BLaER1 (cell line): ENCODE results near the gene TAF5L.

Experiments
- H3K27ac ChIP-seq: shearing (Covaris generic); formaldehyde crosslinking; 2 replicates; pipeline ENCODE4 v1.8.1; 2022
- H3K27me3 ChIP-seq: shearing (Covaris generic); formaldehyde crosslinking; 2 replicates; pipeline ENCODE4 v1.8.1; 2022
- H3K36me3 ChIP-seq: shearing (Covaris generic); formaldehyde crosslinking; 2 replicates; pipeline ENCODE4 v1.8.1; 2022
- H3K4me1 ChIP-seq: shearing (Covaris generic); formaldehyde crosslinking; 2 replicates; pipeline ENCODE4 v1.8.1; 2022
- H3K4me2 ChIP-seq: shearing (Covaris generic); formaldehyde crosslinking; 2 replicates; pipeline ENCODE4 v1.8.1; 2022
- H3K4me3 ChIP-seq: shearing (Covaris generic); formaldehyde crosslinking; 2 replicates; pipeline ENCODE4 v1.8.1; 2022
- H3K9ac ChIP-seq: shearing (Covaris generic); formaldehyde crosslinking; 2 replicates; pipeline ENCODE4 v1.8.1; 2022
- H3K9me3 ChIP-seq: shearing (Covaris generic); formaldehyde crosslinking; 2 replicates; pipeline ENCODE4 v1.8.1; 2022
- H4K20me1 ChIP-seq: shearing (Covaris generic); formaldehyde crosslinking; 2 replicates; pipeline ENCODE4 v1.8.1; 2022
- Cebpa-rat ChIP-seq: shearing (Covaris generic); IDR thresholded peaks from 2 replicates; pipeline ENCODE4 v1.8.1; 2022

The TAF5L gene

DNA sequence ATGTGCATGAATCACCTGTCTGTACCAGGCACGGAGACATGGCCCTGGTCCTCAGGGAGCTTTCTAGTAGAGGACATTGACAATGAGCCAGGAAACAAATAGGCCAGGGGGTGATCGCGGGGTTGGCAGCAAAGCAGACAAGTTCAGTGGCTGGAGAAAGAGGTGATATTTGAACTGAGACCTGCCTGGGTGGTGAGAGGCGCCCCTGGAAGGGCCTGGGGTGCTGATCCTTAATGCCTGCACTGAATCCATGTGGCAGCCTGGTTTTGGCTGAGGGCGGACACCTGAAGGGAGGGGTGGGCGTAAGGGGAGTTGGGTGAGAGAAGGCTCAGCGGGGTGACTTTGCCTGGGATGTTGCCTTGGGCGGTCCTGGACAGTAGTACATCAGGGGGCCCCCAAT is 36.0 kb upstream of the TAF5L start:
- H4K20me1 ChIP-seq, result no peaks in the 10 kb centered on the region
- TF ChIP-seq Cebpa-rat, result no peak
- peak overlapping the region; percentile 43 for H3K27ac ChIP-seq
- no peaks in the 10 kb centered on the region for H3K27me3 ChIP-seq
- H3K4me3 ChIP-seq, result no peak overlapping the region
- no peaks in the 10 kb centered on the region for H3K9me3 ChIP-seq
- H3K9ac ChIP-seq, result no peak overlapping the region
- H3K4me1 ChIP-seq, result peaks cover 62% of the 10 kb centered on the region
- peaks cover 50% of the 10 kb centered on the region for H3K36me3 ChIP-seq
- peak overlapping the region; percentile 56 for H3K4me2 ChIP-seq

GRCh38 chr1:229661022-229661877 is 35.3 kb upstream of the TAF5L start:
- H3K9me3 ChIP-seq, result no peaks in the 10 kb centered on the region
- H3K4me3 ChIP-seq, result no peak overlapping the region
- peaks cover 56% of the 10 kb centered on the region for H3K4me1 ChIP-seq
- no peak overlapping the region for H3K9ac ChIP-seq
- no peaks in the 10 kb centered on the region for H4K20me1 ChIP-seq
- TF ChIP-seq Cebpa-rat, result no peak
- peaks cover 56% of the 10 kb centered on the region for H3K36me3 ChIP-seq
- no peaks in the 10 kb centered on the region for H3K27me3 ChIP-seq
- H3K4me2 ChIP-seq, result peak overlapping the region; percentile 56
- peak overlapping the region; percentile 43 for H3K27ac ChIP-seq

DNA sequence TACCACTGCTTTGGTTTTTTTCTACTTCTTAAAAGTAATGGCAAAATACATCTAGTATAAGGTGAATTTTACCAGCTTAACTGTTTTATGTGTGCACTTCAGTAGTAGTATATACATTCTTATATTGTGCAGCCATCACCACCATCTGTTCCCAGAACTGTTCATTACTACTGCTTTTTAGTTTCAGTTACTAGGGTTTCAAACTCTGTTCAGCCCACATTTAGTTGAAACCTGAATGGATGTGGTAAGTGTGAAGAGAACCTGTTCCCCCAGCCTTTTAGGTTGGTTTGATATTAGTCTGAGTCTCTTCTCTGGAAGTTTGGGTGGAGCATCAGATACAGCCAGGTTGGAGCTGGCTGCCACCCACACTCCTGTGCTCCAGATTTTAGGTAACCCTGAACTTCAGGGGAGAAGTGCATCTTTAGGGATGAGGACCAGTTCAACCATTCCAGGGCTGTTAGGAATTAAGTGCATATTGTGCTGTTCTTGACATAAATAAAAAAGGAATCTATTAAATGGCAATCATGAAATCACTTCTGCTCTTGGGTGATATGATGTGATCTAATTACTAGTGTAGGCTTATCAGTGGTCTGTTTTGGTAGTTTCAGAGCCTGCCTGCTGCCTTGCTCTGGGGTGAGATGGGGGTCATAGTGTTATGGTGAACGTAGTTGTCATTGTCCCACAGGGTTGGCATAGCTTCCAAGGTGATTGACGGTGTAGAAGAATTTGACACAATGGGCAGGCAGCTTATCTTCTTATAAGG is 32.3 kb upstream of the TAF5L start:
- H3K27ac ChIP-seq, result no peak overlapping the region
- H3K4me2 ChIP-seq, result no peak overlapping the region
- no peaks in the 10 kb centered on the region for H4K20me1 ChIP-seq
- H3K9me3 ChIP-seq, result no peaks in the 10 kb centered on the region
- no peaks in the 10 kb centered on the region for H3K27me3 ChIP-seq
- H3K36me3 ChIP-seq, result peaks cover 84% of the 10 kb centered on the region
- no peak overlapping the region for H3K9ac ChIP-seq
- TF ChIP-seq Cebpa-rat, result no peak
- H3K4me1 ChIP-seq, result peaks cover 25% of the 10 kb centered on the region
- no peak overlapping the region for H3K4me3 ChIP-seq

DNA sequence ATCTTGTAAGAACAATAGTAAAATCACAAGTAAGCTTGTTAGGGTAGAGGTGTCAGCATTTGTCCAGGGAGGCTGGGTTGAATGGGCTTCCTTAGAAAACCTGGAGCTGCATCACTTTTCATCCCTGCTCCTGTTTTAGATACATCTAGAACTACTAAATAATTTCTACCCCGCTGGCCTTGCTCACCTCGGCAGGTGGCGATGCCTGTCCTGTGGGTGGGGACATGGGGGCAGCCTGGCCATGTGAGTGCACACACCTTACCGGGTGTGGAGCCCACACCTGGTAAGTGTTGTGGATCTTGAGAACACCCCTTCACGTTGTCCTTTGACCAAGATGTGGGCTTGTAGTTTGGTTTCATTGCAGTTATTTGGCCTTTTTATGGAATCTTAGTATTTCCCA is 29.9 kb upstream of the TAF5L start:
- TF ChIP-seq Cebpa-rat, result no peak
- H3K4me2 ChIP-seq, result no peak overlapping the region
- H4K20me1 ChIP-seq, result no peaks in the 10 kb centered on the region
- no peaks in the 10 kb centered on the region for H3K27me3 ChIP-seq
- H3K9ac ChIP-seq, result no peak overlapping the region
- no peak overlapping the region for H3K27ac ChIP-seq
- H3K9me3 ChIP-seq, result no peaks in the 10 kb centered on the region
- H3K36me3 ChIP-seq, result peaks cover 87% of the 10 kb centered on the region
- no peak overlapping the region for H3K4me3 ChIP-seq
- peaks cover under 1% of the 10 kb centered on the region; the same call in 1 of the 2 replicates for H3K4me1 ChIP-seq

DNA sequence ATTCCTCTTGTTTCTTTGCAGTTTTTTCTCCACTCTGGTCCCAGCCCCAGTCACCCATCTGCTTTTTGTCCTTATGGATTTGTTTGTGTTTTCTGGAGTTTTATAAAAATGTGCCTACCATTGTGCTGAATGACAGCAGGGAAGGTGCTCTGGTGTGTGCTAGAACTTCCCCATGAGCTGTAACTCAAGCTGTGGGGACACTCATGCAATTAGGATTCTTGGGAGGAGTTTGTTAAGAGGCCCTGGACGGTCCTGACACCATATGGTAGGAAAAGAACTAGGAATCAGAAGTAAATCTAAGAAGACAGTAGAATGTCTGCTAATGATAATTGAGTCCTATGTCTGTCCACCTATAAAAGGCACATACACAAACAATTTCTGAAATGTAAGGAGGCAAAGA is 27.5 kb upstream of the TAF5L start:
- no peaks in the 10 kb centered on the region for H3K27me3 ChIP-seq
- TF ChIP-seq Cebpa-rat, result no peak
- no peaks in the 10 kb centered on the region for H4K20me1 ChIP-seq
- peaks cover 95% of the 10 kb centered on the region for H3K36me3 ChIP-seq
- H3K4me2 ChIP-seq, result no peak overlapping the region
- no peak overlapping the region for H3K9ac ChIP-seq
- H3K9me3 ChIP-seq, result no peaks in the 10 kb centered on the region
- H3K27ac ChIP-seq, result no peak overlapping the region
- no peaks in the 10 kb centered on the region for H3K4me1 ChIP-seq
- no peak overlapping the region for H3K4me3 ChIP-seq

DNA sequence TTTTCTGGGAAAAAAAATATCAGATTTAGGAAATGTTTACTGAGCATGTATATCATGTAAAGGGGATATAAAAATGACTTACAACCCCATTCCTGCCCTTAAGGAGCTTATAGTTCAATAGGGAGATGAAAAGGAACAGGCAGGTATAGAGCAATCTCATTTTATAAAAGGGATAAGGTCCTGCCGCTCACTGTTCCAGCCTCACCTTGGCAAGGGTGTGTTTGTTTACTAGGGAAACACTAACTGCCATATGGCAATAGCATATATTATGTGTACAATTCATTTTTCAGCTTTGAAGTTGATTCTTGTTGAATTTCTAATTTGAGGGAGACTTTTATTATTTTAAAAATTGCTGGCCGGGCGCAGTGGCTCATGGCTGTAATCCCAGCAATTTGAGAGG is 25.6 kb upstream of the TAF5L start:
- Histone ChIP-seq H3K9me3 (no peaks in the 10 kb centered on the region), H3K4me1 (no peaks in the 10 kb centered on the region), H3K36me3 (peaks cover 95% of the 10 kb centered on the region), H3K27ac (no peak overlapping the region), H3K9ac (no peak overlapping the region), H4K20me1 (no peaks in the 10 kb centered on the region), H3K4me3 (no peak overlapping the region), H3K27me3 (no peaks in the 10 kb centered on the region), H3K4me2 (no peak overlapping the region)
- no peak for TF ChIP-seq Cebpa-rat

DNA sequence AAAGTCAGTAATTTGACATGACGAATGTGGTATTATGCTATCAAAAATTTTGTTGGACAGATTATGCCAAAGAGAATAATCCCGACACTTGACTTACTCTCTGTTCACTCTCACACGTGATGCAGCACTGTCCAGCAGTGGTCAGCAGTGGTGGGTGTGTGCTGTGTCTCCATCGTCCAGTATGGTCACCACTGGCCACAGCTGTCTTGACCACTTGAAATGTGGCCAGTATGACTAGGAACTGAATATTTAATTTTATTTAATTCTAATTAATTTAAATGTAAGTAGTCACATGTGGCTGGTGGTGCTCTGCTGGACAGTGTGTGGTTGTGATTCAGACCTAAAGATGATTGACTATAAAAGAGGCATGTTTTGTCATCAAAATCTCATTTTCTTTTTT is 24.1 kb upstream of the TAF5L start:
- H3K4me1 ChIP-seq, result peaks cover 7% of the 10 kb centered on the region
- no peak overlapping the region for H3K9ac ChIP-seq
- H4K20me1 ChIP-seq, result peaks cover 13% of the 10 kb centered on the region
- no peak overlapping the region for H3K4me2 ChIP-seq
- H3K27me3 ChIP-seq, result no peaks in the 10 kb centered on the region
- peaks cover 95% of the 10 kb centered on the region for H3K36me3 ChIP-seq
- H3K27ac ChIP-seq, result no peak overlapping the region
- no peaks in the 10 kb centered on the region for H3K9me3 ChIP-seq
- no peak overlapping the region for H3K4me3 ChIP-seq
- no peak for TF ChIP-seq Cebpa-rat

GRCh38 chr1:229648406-229648805 is 22.5 kb upstream of the TAF5L start:
- TF ChIP-seq Cebpa-rat, result no peak
- no peak overlapping the region for H3K9ac ChIP-seq
- no peaks in the 10 kb centered on the region for H3K27me3 ChIP-seq
- H3K36me3 ChIP-seq, result peaks cover 98% of the 10 kb centered on the region
- no peak overlapping the region for H3K4me3 ChIP-seq
- H3K4me2 ChIP-seq, result no peak overlapping the region
- no peak overlapping the region for H3K27ac ChIP-seq
- H3K9me3 ChIP-seq, result no peaks in the 10 kb centered on the region
- peaks cover 23% of the 10 kb centered on the region for H3K4me1 ChIP-seq
- peaks cover 30% of the 10 kb centered on the region for H4K20me1 ChIP-seq

DNA sequence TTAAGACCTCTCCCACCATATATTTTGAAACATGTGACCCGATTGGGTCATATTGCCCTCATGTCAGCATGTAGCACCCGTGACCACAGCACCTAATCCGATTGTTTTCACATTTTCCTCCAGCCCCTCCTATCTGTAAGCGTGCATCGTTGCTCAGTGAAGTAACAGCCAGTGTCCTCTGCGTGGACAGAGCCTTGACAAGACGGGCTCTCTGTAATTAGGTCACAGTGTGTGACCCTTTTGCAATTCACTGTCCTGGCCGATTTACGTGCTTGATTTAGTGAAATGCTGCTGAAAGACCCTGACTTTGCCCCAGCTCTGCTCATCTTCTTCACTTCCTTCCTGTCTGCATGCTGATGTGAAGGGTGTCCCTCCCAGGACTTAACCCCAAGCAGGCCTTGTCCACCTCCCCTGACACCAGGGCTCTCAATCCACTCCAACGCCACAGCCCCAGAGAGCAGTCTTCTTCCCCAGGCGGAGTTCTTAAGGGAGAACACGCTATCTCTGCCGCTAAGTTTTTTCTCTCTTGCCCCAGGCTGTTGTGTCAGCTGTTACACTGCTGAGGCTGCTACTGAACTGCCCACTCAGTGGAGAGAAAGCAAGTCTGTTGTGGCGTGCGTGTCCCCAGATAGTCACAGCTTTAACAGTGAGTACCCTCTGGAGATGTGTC is 19.5 kb upstream of the TAF5L start:
- Histone ChIP-seq H3K36me3 (peaks cover 97% of the 10 kb centered on the region), H3K4me1 (peaks cover 42% of the 10 kb centered on the region), H3K9me3 (no peaks in the 10 kb centered on the region), H3K4me2 (peak overlapping the region; percentile 22; the same call in 1 of the 2 replicates), H3K4me3 (no peak overlapping the region), H4K20me1 (peaks cover 59% of the 10 kb centered on the region), H3K27me3 (no peaks in the 10 kb centered on the region), H3K9ac (no peak overlapping the region), H3K27ac (0 out of 2 replicates have a peak overlapping the region, but pooled peaks have one; percentile 24)
- no peak for TF ChIP-seq Cebpa-rat
